Keratinocyte (primary cell): Measurements from ENCODE around the gene NKD1. TPM values are rescaled to one million over a fixed set of nuclear protein-coding genes. Genes with fewer than 3 reads are reported as not detected.

ENCODE experiments used
- DNase-seq: peaks from one replicate; pipeline ENCODE4 v3.0.0-alpha.2; 2011; ENCODE audit warnings: low read depth, missing footprints, low spot score
- FAIRE-seq: peaks from 2 replicates; lab custom pipeline; 2011; peaks lifted over from hg19 to GRCh38; lab: Jason Lieb, UNC
- H2AFZ ChIP-seq: 2 replicates; pipeline ENCODE4 v1.6.0; 2012; ENCODE audit warnings: low read length, control low read depth, inconsistent platforms; ENCODE audit not compliant: control insufficient read depth
- H3K27ac ChIP-seq: 2 replicates; pipeline ENCODE4 v1.5.1; 2011; ENCODE audit warnings: low read length; ENCODE audit not compliant: control insufficient read depth, insufficient read depth
- H3K27me3 ChIP-seq: 3 replicates; pipeline ENCODE4 v1.6.0; 2011; ENCODE audit warnings: low read length; ENCODE audit not compliant: control insufficient read depth, insufficient read depth; ENCODE audit errors: extremely low read depth
- H3K36me3 ChIP-seq, 2 experiments: 2 replicates in 1 of 2; 3 replicates in 1 of 2; pipeline ENCODE4 v1.5.1; 2011; ENCODE audit warnings: low read length in 2 of 2, mild to moderate bottlenecking in 1 of 2; ENCODE audit not compliant: control insufficient read depth in 2 of 2, insufficient read depth in 2 of 2; ENCODE audit errors: extremely low read depth in 1 of 2
- H3K4me1 ChIP-seq: 3 replicates; pipeline ENCODE4 v1.5.1; 2011; ENCODE audit warnings: low read length; ENCODE audit not compliant: control insufficient read depth, insufficient read depth; ENCODE audit errors: extremely low read depth
- H3K4me2 ChIP-seq: 3 replicates; pipeline ENCODE4 v1.6.0; 2011; ENCODE audit warnings: low read depth, low read length; ENCODE audit not compliant: control insufficient read depth, insufficient read depth; ENCODE audit errors: extremely low read depth
- H3K4me3 ChIP-seq, 3 experiments: fragments of 200-600 bp in 1 of 3; sonication (generic) in 1 of 3; 2 replicates in 2 of 3; 3 replicates in 1 of 3; pipeline ENCODE4 v1.5.1; 2011 to 2016; ENCODE audit warnings: low read length in 3 of 3, mild to moderate bottlenecking in 3 of 3, control low read depth in 2 of 3, inconsistent platforms in 1 of 3, low read depth in 1 of 3, mixed read lengths in 1 of 3, mixed run types in 1 of 3, moderate library complexity in 1 of 3; ENCODE audit not compliant: control insufficient read depth in 2 of 3, insufficient read depth in 2 of 3; ENCODE audit errors: extremely low read depth in 1 of 3
- H3K79me2 ChIP-seq: 2 replicates; pipeline ENCODE4 v1.6.0; 2012; ENCODE audit warnings: low read length; ENCODE audit not compliant: control insufficient read depth, insufficient read depth
- H3K9ac ChIP-seq: 3 replicates; pipeline ENCODE4 v1.6.0; 2011; ENCODE audit warnings: low read length; ENCODE audit not compliant: control insufficient read depth, insufficient read depth; ENCODE audit errors: extremely low read depth
- H3K9me1 ChIP-seq: 3 replicates; pipeline ENCODE4 v1.6.0; 2011; ENCODE audit warnings: low read length; ENCODE audit not compliant: control insufficient read depth, insufficient read depth; ENCODE audit errors: extremely low read depth
- H3K9me3 ChIP-seq: 2 replicates; pipeline ENCODE4 v1.5.1; 2012; ENCODE audit warnings: low read depth, low read length; ENCODE audit not compliant: control insufficient read depth
- H4K20me1 ChIP-seq: 3 replicates; pipeline ENCODE4 v1.6.0; 2011; ENCODE audit warnings: low read length; ENCODE audit not compliant: control insufficient read depth, insufficient read depth; ENCODE audit errors: extremely low read depth
- CTCF ChIP-seq, 3 experiments: IDR thresholded peaks in 1 of 3; conservative IDR thresholded peaks in 1 of 3; optimal IDR thresholded peaks in 1 of 3; 2 replicates in 2 of 3; 3 replicates in 1 of 3; pipeline versions ENCODE3 to v1.5.1; 2011; ENCODE audit warnings: low read length in 3 of 3, mild to moderate bottlenecking in 3 of 3, moderate library complexity in 2 of 3, control low read depth in 1 of 3, inconsistent platforms in 1 of 3; ENCODE audit not compliant: insufficient read depth in 2 of 3; ENCODE audit errors: extremely low read depth in 1 of 3
- EZH2 ChIP-seq: IDR thresholded peaks from one replicate; pipeline ENCODE4 v1.6.1; 2012; ENCODE audit warnings: inconsistent platforms, mild to moderate bottlenecking, low read length, moderate library complexity
- dilution Hi-C: fragments of 300-500 bp; cut with MboI; formaldehyde crosslinking; loops from one replicate; pipeline ENCODE4 v1.7.0; 2020; ENCODE audit warnings: low sequenced_read_pairs; ENCODE audit not compliant: extremely low pct_ligation_motif_present
- polyA plus RNA-seq, 5 experiments: library from polyadenylated mRNA; depleted of rRNA in 3 of 5; stranded (reverse) in 3 of 5; stranded (forward) in 1 of 5; unstranded in 1 of 5; fragments of >200 nt; gene quantifications; 1 replicate in 1 of 5; 2 replicates in 3 of 5; 3 replicates in 1 of 5; pipeline versions ENCODE4 v1.2.1 to v1.2.3, GENCODE V29; 2011 to 2012; ENCODE audit warnings: missing spikeins in 2 of 5, low read depth in 1 of 5, low replicate concordance in 1 of 5

Gene NKD1
- polyA plus RNA-seq, 1 donor (not counting 4 experiments of a cell fraction or from before 2014, with no cell fraction given): 0.62 TPM

DNA sequence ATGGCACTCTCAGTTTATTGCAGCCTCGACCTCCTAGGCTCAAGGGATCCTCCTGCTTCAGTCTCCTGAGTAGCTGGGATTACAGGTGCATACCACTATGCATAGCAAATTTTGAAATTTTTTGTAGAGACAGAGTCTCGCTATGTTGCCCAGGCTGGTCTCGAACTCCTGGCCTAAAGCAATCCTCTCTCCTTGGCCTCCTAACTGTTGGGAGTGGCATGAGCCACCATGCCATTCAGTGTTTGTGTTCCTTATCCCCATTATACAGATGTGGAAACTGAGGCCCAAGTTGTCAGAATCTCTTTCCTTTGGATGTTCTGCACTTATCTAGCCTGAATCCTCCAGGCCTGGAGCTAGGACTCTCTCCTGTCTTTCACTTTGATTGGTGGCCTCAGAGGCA is 40.8 kb upstream of the NKD1 start:
- DNase-seq (no peak), FAIRE-seq (no peak)
- H3K79me2 ChIP-seq: no peaks in the 10 kb centered on the region
- dilution Hi-C loops: no loop called here
- no peaks in the 10 kb centered on the region for H3K9me1 ChIP-seq
- no peaks in the 10 kb centered on the region for H3K36me3 ChIP-seq
- H3K4me3 ChIP-seq: no peak overlapping the region
- H3K4me2 ChIP-seq: no peak overlapping the region
- no peaks in the 10 kb centered on the region for H3K27me3 ChIP-seq
- no peak overlapping the region for H2AFZ ChIP-seq
- H3K27ac ChIP-seq: no peak overlapping the region
- TF ChIP-seq CTCF (optimal IDR thresholded peaks at IDR 0.05 in 1 of 3, IDR thresholded peaks at IDR 0.05 in 1 of 3, conservative IDR thresholded peaks at IDR 0.05 in 1 of 3; ENCODE audit: extremely low read depth in 1 of 3, insufficient read depth in 2 of 3, low read length in 3 of 3) (no peak), EZH2 (no peak)
- H3K4me1 ChIP-seq: no peaks in the 10 kb centered on the region
- H3K9me3 ChIP-seq: no peaks in the 10 kb centered on the region
- no peaks in the 10 kb centered on the region for H4K20me1 ChIP-seq
- H3K9ac ChIP-seq: no peak overlapping the region

DNA sequence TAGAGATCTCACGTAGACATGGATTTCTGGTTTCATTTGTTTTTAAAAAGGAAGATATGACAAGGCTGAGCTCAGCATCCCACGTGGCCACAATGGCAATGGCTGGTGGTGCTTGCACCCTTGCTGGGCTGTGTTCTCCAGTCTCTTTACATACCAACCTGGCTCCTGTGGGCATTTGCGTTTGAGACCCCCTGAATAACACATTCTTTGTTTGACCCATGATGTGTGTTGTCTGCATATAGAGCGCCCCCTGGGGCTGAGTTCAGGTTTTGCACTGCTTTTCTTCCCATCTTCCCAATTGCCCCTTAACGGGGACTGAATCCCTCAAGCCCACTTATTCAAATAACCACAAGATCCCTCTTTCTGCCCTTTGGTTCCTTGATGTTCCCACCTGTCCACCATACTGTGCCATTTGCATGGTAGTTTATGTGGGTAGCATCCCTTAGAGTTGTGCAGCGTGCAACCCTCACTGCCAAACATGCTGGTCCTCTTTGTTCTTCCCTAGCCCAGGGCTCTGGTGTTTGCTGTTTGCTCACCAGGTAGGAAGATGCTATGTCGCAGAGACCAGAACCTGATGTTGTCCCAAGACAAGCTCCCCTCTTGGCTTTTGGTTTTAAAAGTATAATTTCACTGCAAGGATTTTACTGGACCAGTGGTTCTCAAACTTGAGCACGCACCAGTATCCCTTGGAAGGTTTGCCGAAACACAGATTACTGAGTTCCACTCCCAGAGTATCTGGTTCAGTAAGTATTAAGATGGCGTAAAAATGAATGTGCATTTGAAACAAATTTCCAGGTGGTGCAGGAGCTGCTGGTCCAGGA is 38.5 kb upstream of the NKD1 start:
- DNase-seq: no peak
- H3K4me2 ChIP-seq: no peak overlapping the region

More for the DNA sequence above, 38.5 kb upstream of the NKD1 start:
- no peak overlapping the region for H3K27ac ChIP-seq
- H3K9me1 ChIP-seq: no peaks in the 10 kb centered on the region
- no peaks in the 10 kb centered on the region for H3K4me1 ChIP-seq
- H3K4me3 ChIP-seq: no peak overlapping the region
- no peak overlapping the region for H3K9ac ChIP-seq
- H3K27me3 ChIP-seq: no peaks in the 10 kb centered on the region
- no peaks in the 10 kb centered on the region for H4K20me1 ChIP-seq
- peak; percentile 44 for FAIRE-seq
- no peaks in the 10 kb centered on the region for H3K36me3 ChIP-seq
- H3K9me3 ChIP-seq: no peaks in the 10 kb centered on the region
- dilution Hi-C loops: no loop called here
- no peaks in the 10 kb centered on the region for H3K79me2 ChIP-seq
- H2AFZ ChIP-seq: no peak overlapping the region
- no peak for TF ChIP-seq EZH2
- TF ChIP-seq CTCF (optimal IDR thresholded peaks at IDR 0.05 in 1 of 3, IDR thresholded peaks at IDR 0.05 in 1 of 3, conservative IDR thresholded peaks at IDR 0.05 in 1 of 3; ENCODE audit: extremely low read depth in 1 of 3, insufficient read depth in 2 of 3, low read length in 3 of 3): peak; percentile 76 to 92 (median 87)
